ENCODE measurements around the gene GDPD5.

The GDPD5 gene

DNA sequence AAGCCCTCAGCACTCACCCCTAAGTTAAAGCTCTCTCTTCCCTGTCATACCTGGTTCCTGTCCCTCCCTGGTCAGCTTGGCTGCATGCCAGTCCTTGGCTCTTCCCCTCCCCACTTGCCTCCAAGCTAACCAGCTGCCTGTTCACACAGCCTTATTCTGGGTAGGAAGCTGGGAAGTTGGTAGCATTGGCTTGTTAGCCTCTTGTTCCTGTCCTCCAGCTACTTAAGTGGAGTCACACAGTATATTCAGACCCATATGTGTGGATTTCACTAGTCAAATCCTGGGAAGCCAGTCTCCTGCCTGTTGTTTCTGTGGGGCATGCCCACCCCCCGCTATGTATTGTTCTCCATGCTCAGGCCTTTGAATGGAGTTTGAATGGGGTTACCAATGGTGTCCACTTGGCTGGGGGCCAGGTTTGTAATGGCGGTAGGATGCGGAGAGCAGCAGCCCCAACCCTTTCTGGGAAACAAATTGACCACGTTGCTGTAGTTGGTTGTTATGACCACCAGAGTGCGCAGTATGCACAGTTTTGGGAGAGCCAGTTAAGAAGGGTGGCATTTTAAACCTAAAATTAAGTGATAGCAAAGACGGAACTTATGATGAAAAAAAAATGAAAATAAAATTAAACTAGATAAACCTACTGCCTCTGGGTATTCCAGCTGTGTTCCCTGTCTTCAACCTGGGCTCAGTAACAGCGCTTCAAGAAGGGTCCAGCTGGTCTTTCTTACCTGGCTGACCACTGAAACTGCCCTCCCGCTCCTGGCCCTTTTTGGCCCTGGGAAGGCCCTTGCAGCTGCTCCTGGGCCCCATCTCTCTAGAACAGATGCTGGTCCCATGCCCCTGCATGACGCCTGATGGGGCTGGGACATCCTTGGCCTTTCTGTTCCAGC lies 137.1 kb downstream of the GDPD5 start:
- peak; percentile 78 for DNase-seq

DNA sequence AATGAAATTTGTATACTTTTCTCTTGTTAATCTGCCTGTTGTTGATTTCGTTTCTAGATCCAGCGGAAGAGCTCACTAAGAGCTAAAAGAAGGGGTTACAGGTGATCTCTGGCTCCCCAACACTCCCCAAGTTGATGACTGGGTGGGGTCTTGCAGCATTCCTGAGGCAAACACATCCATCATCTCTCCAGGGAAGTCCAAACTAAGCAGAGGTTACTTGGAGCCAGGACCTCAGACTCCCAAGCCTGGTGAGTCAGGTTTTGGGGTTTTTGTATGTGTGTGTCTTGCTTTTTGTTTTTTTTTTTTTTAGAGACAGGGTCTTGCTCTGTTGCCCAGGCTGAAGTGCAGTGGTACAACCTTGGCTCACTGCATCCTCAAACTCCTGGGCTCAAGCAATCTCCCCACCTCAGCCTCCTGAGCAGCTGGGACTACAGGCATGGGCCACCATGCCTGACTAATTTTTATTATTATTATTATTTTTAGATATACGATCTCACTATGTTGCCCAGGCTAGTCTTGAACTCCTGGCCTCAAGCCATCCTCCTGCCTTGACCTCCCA lies 137.9 kb downstream of the GDPD5 start:
- DNase-seq: no peak

DNA sequence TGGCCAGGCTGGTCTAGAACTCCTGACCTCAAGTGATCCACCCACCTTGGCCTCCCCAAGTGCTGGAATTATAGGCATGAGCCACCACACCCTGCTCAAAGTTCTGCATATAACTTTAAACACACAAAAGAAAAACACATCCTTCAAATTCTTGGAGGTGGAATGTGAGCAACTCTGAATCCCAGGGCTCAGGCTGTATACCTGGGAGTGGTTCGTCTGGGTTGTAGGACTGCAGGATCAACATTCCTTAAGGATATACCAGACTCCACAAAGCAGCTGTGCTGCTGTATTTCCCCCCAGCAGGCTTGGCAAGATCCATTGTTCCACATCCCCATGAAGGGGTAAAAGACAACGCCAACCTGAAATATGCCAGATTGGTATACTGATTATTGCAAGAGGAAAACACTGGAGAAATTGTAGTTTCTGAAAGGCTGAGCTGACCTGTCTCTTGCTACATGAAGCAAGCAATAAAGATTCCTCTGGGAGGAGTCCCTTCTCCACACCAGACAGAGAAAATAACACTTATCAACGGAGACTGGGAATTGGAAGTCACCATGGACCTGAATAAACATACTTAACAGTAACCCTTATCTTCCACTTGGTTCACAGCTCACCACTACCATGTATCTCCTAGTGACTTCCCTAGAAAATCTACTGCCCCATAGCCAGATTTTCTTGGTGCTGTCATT lies 138.7 kb downstream of the GDPD5 start:
- no peak for DNase-seq
